Breast epithelium (tissue), 3 donors: ENCODE data around the gene CFD.

Experiments
- POLR2A ChIP-seq: fragments of 450-650 bp; IDR thresholded peaks from one replicate; pipeline ENCODE4 v1.6.1; 2016; ENCODE audit warnings: antibody characterized with exemption, mild to moderate bottlenecking, moderate library complexity
- POLR2AphosphoS5 ChIP-seq, 3 donors: sonication (generic); formaldehyde crosslinking; IDR thresholded peaks; one replicate each; pipeline ENCODE4 v1.6.1; 2017; ENCODE audit warnings: antibody characterized with exemption in 3 of 3

DNA sequence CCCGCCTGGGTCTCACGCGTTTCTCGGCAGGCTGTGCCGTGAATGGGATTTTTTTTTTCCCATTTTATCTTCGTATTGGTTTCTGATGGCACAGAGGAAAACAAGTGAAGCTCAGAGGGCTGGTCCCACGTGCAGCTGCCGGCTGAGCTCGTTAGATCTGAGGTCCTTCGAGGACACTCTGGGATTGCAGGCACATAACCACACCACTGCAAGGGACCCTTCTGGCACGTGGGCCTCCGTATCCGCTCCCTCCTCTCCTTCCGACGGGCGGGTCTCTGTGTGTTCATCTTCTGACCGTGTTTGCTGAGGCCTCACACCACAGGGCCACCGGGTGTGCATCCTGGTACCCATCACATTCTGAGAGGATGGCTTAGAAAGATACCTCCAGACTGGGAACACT, 16.6 kb downstream of the CFD start:
- TF ChIP-seq POLR2A (no peak), POLR2AphosphoS5 (IDR thresholded peaks at IDR 0.05) (no peak)
